IMR-90 (cell line): ENCODE data around the gene PLXDC2. TPM values are rescaled to one million over a fixed set of nuclear protein-coding genes. Genes with fewer than 3 reads are reported as not detected.

Source experiments
- ATAC-seq: fragments of 200-7000 bp; cut with Tn5 transposase; 2 replicates; pipeline ENCODE4 v1.9.1; 2020; ENCODE audit warnings: low read depth, mild to moderate bottlenecking, moderate library complexity
- BruUV-seq: library from RNA; stranded (reverse); fragments of 400-500 nt; replicated peaks from 2 replicates; lab custom pipeline; 2021; lab: Mats Ljungman, UMichigan
- CTCF ChIA-PET: fragments of 300-600 bp; formaldehyde crosslinking; extraction: SDS; loops from one replicate; lab custom pipeline; 2021; ENCODE audit warnings: antibody characterized with exemption; lab: Yijun Ruan, JAX
- POLR2A ChIA-PET: fragments of 300-600 bp; sonication (Branson Sonifier 250); formaldehyde crosslinking; loops from one replicate; lab custom pipeline; 2022; ENCODE audit warnings: antibody characterized with exemption; ENCODE audit not compliant: unreplicated experiment; lab: Charles Lee
- DNase-seq: peaks from one replicate; pipeline ENCODE4 v3.0.0; 2013
- H2AFZ ChIP-seq: replicated peaks from 2 replicates; pipeline ENCODE3; 2013; ENCODE audit warnings: low read length, mild to moderate bottlenecking; ENCODE audit not compliant: poor library complexity
- H2AK5ac ChIP-seq: 2 replicates; pipeline ENCODE4 v1.6.1; 2013; ENCODE audit warnings: low read depth, low read length, inconsistent platforms
- H2AK9ac ChIP-seq: replicated peaks from 2 replicates; pipeline ENCODE3; 2013; ENCODE audit warnings: mild to moderate bottlenecking, low read depth, low read length, moderate library complexity; ENCODE audit not compliant: poor library complexity
- H2BK120ac ChIP-seq: 2 replicates; pipeline ENCODE4 v1.6.1; 2013; ENCODE audit warnings: low read depth, low read length, inconsistent platforms
- H2BK15ac ChIP-seq: 3 replicates; pipeline ENCODE4 v1.6.1; 2013; ENCODE audit warnings: low read depth, low read length, inconsistent platforms
- H2BK20ac ChIP-seq: 2 replicates; pipeline ENCODE4 v1.6.1; 2013; ENCODE audit warnings: low read depth, mild to moderate bottlenecking, inconsistent platforms, low read length, moderate library complexity
- H2BK5ac ChIP-seq: 2 replicates; pipeline ENCODE4 v1.6.1; 2013; ENCODE audit warnings: mild to moderate bottlenecking, low read depth, low read length, inconsistent platforms; ENCODE audit not compliant: poor library complexity, severe bottlenecking
- H3K14ac ChIP-seq: replicated peaks from 2 replicates; pipeline ENCODE4 v1.6.1; 2013; ENCODE audit warnings: low read depth, low read length, inconsistent platforms
- H3K18ac ChIP-seq: 2 replicates; pipeline ENCODE4 v1.6.1; 2013; ENCODE audit warnings: low read depth, low read length, control low read depth
- H3K23ac ChIP-seq: 2 replicates; pipeline ENCODE4 v1.6.1; 2013; ENCODE audit warnings: low read depth, low read length, inconsistent platforms
- H3K27ac ChIP-seq: 2 replicates; pipeline ENCODE4 v1.5.1; 2013; ENCODE audit warnings: mild to moderate bottlenecking, control low read depth, low read length; ENCODE audit not compliant: insufficient read depth
- H3K27me3 ChIP-seq: 2 replicates; pipeline ENCODE4 v1.6.1; 2013; ENCODE audit warnings: low read length; ENCODE audit not compliant: control insufficient read depth, insufficient read depth
- H3K36me3 ChIP-seq: 2 replicates; pipeline ENCODE4 v1.6.1; 2013; ENCODE audit warnings: low read length, mixed read lengths; ENCODE audit not compliant: control insufficient read depth, insufficient read depth
- H3K4ac ChIP-seq: 2 replicates; pipeline ENCODE4 v1.6.1; 2013; ENCODE audit warnings: low read depth, low read length, inconsistent platforms
- H3K4me1 ChIP-seq: 2 replicates; pipeline ENCODE4 v1.6.1; 2013; ENCODE audit warnings: low read length, mixed read lengths; ENCODE audit not compliant: control insufficient read depth, insufficient read depth
- H3K4me2 ChIP-seq: 2 replicates; pipeline ENCODE4 v1.6.1; 2013; ENCODE audit warnings: low read depth, mild to moderate bottlenecking, control low read depth, low read length, moderate library complexity
- H3K4me3 ChIP-seq: 2 replicates; pipeline ENCODE4 v1.5.1; 2013; ENCODE audit warnings: low read depth, mild to moderate bottlenecking, control low read depth, low read length, moderate library complexity; ENCODE audit not compliant: insufficient read depth
- H3K56ac ChIP-seq: 2 replicates; pipeline ENCODE4 v1.6.1; 2013; ENCODE audit warnings: low read length, inconsistent platforms; ENCODE audit not compliant: insufficient read depth; ENCODE audit errors: extremely low read depth
- H3K79me1 ChIP-seq, 2 experiments: 2 replicates each; pipeline ENCODE4 v1.6.1; 2013; ENCODE audit warnings: low read length in 2 of 2, inconsistent platforms in 1 of 2, low read depth in 1 of 2
- H3K9ac ChIP-seq: 2 replicates; pipeline ENCODE4 v1.6.1; 2013; ENCODE audit warnings: low read depth, low read length, control low read depth
- H3K9me1 ChIP-seq: 2 replicates; pipeline ENCODE4 v1.6.1; 2013; ENCODE audit warnings: low read length, inconsistent platforms; ENCODE audit not compliant: insufficient read depth
- H3K9me3 ChIP-seq: 2 replicates; pipeline ENCODE4 v1.6.1; 2013; ENCODE audit warnings: low read length; ENCODE audit not compliant: control insufficient read depth, insufficient read depth
- H4K20me1 ChIP-seq: 2 replicates; pipeline ENCODE4 v1.6.1; 2013; ENCODE audit warnings: low read length, inconsistent platforms; ENCODE audit not compliant: insufficient read depth
- H4K5ac ChIP-seq: 2 replicates; pipeline ENCODE4 v1.6.1; 2013; ENCODE audit warnings: mild to moderate bottlenecking, low read depth, low read length, control low read depth
- H4K8ac ChIP-seq, 2 experiments: 2 replicates each; pipeline ENCODE4 v1.6.1; 2013; ENCODE audit warnings: low read depth in 2 of 2, low read length in 2 of 2, control low read depth in 1 of 2, inconsistent platforms in 1 of 2
- H4K91ac ChIP-seq: 2 replicates; pipeline ENCODE4 v1.6.1; 2013; ENCODE audit warnings: low read depth, low read length, inconsistent platforms; ENCODE audit not compliant: insufficient read depth
- BHLHE40 ChIP-seq: fragments of 150-350 bp; IDR thresholded peaks from 2 replicates; pipeline ENCODE4 v1.6.1; 2016; ENCODE audit warnings: mild to moderate bottlenecking, low read depth, low read length
- CEBPB ChIP-seq: IDR thresholded peaks from 2 replicates; pipeline ENCODE4 v1.6.1; 2012; ENCODE audit warnings: low read depth, low read length, improper control_type of control experiment
- CHD1 ChIP-seq: IDR thresholded peaks from 2 replicates; pipeline ENCODE4 v1.6.1; 2012; ENCODE audit warnings: low read depth, low read length, improper control_type of control experiment
- CTCF ChIP-seq: conservative IDR thresholded peaks from 2 replicates; pipeline ENCODE4 v1.5.1; 2012; ENCODE audit warnings: mild to moderate bottlenecking, low read depth, low read length, improper control_type of control experiment
- ELK1 ChIP-seq: fragments of 150-350 bp; IDR thresholded peaks from 2 replicates; pipeline ENCODE4 v1.6.1; 2016; ENCODE audit warnings: low read depth, mild to moderate bottlenecking, low read length, moderate library complexity, borderline replicate concordance
- FOS ChIP-seq: fragments of 150-350 bp; IDR thresholded peaks from 2 replicates; pipeline ENCODE4 v1.6.1; 2016; ENCODE audit warnings: low read depth, low read length
- MAFK ChIP-seq: IDR thresholded peaks from 2 replicates; pipeline ENCODE4 v1.6.1; 2012; ENCODE audit warnings: low read depth, low read length, improper control_type of control experiment
- MAZ ChIP-seq: IDR thresholded peaks from 2 replicates; pipeline ENCODE4 v1.6.1; 2012; ENCODE audit warnings: low read depth, mild to moderate bottlenecking, low read length, improper control_type of control experiment, moderate library complexity, borderline replicate concordance
- MXI1 ChIP-seq: IDR thresholded peaks from 2 replicates; pipeline ENCODE4 v1.6.1; 2012; ENCODE audit warnings: low read depth, mild to moderate bottlenecking, low read length, moderate library complexity, borderline replicate concordance
- NFE2L2 ChIP-seq: fragments of 150-350 bp; IDR thresholded peaks from 2 replicates; pipeline ENCODE4 v1.6.1; 2016; ENCODE audit warnings: low read depth, mild to moderate bottlenecking, low read length
- POLR2A ChIP-seq: IDR thresholded peaks from 2 replicates; pipeline ENCODE4 v1.6.1; 2012; ENCODE audit warnings: mild to moderate bottlenecking, low read depth, low read length
- RAD21 ChIP-seq: IDR thresholded peaks from 2 replicates; pipeline ENCODE4 v1.6.1; 2012; ENCODE audit warnings: low read length, improper control_type of control experiment
- RCOR1 ChIP-seq: IDR thresholded peaks from 2 replicates; pipeline ENCODE4 v1.6.1; 2012; ENCODE audit warnings: mild to moderate bottlenecking, low read length, improper control_type of control experiment; ENCODE audit not compliant: insufficient replicate concordance
- RFX5 ChIP-seq: IDR thresholded peaks from 2 replicates; pipeline ENCODE4 v1.8.0; 2012; ENCODE audit warnings: low read depth, mild to moderate bottlenecking, low read length, moderate library complexity
- SMC3 ChIP-seq: fragments of 150-350 bp; IDR thresholded peaks from 2 replicates; pipeline ENCODE4 v1.6.1; 2016; ENCODE audit warnings: low read depth, mild to moderate bottlenecking, antibody characterized with exemption, low read length, moderate library complexity
- USF2 ChIP-seq: fragments of 150-350 bp; IDR thresholded peaks from 2 replicates; pipeline ENCODE4 v1.6.1; 2017; ENCODE audit warnings: mild to moderate bottlenecking, antibody characterized with exemption, low read length, low read depth
- WGBS, 2 experiments: methylation state at CpG; one replicate each; pipeline versions ENCODE4 v1.1.5 to v1.1.7; 2013; ENCODE audit warnings: missing lambda C conversion rate in 2 of 2; ENCODE audit not compliant: insufficient read length in 1 of 2; ENCODE audit errors: extremely low coverage in 2 of 2; 5-methylcytosine and 5-hydroxymethylcytosine counted together
- dilution Hi-C: fragments of 300-500 bp; cut with HindIII; formaldehyde crosslinking; loops from one replicate; pipeline ENCODE4 v1.14.3; 2018; ENCODE audit warnings: low sequenced_read_pairs; ENCODE audit not compliant: unreplicated experiment
- in situ Hi-C: fragments of 300-500 bp; cut with MboI; formaldehyde crosslinking; loops from 3 replicates; pipeline ENCODE4 v1.14.3; 2019; ENCODE audit warnings: low sequenced_read_pairs, inconsistent platforms, mixed read lengths
- intact Hi-C: fragments of 100-400 bp; cut with micrococcal nuclease; formaldehyde crosslinking; loops from 2 replicates; pipeline ENCODE4 v1.10.0; 2022
- polyA plus RNA-seq, 3 experiments: library from polyadenylated mRNA; depleted of rRNA; stranded (reverse); fragments of >200 nt; gene quantifications; 2 replicates each; pipeline ENCODE4 v1.2.3, GENCODE V29; 2012; ENCODE audit warnings: low replicate concordance in 1 of 3
- total RNA-seq: library from RNA; depleted of rRNA; stranded (reverse); fragments of >200 nt; gene quantifications from 2 replicates; pipeline ENCODE4 v1.2.3, GENCODE V29; 2012

The PLXDC2 gene
- total and polyA plus RNA-seq, 2 of the 4 experiments (the other 2 are of a cell fraction), result 3.2 to 6.1 TPM

- H3K18ac ChIP-seq, result no peak overlapping the region
- no peaks in the 10 kb centered on the region for H3K79me1 ChIP-seq
- H3K27me3 ChIP-seq, result no peaks in the 10 kb centered on the region
- no peak overlapping the region for H3K9ac ChIP-seq
- dilution Hi-C loops (no loop called here), intact Hi-C loops (no loop called here), in situ Hi-C loops (no loop called here)
- no peak overlapping the region for H3K14ac ChIP-seq
- H3K56ac ChIP-seq, result no peak overlapping the region
- H3K9me1 ChIP-seq, result no peaks in the 10 kb centered on the region
- ATAC-seq (no peak), DNase-seq (no peak)
- no peak overlapping the region for H2BK20ac ChIP-seq
- H3K36me3 ChIP-seq, result no peaks in the 10 kb centered on the region
- no peak overlapping the region for H3K4me3 ChIP-seq
- WGBS, 2 experiments, result no CpG with 5 or more reads among the region's 3 CpGs
- no peak overlapping the region for H3K4me2 ChIP-seq
- no peak overlapping the region for H2AK5ac ChIP-seq
- no peaks in the 10 kb centered on the region for H4K20me1 ChIP-seq
- H2BK120ac ChIP-seq, result no peak overlapping the region
- H2AK9ac ChIP-seq, result no peak overlapping the region
- H2AFZ ChIP-seq, result no peak overlapping the region
- H2BK15ac ChIP-seq, result no peak overlapping the region
- no peak overlapping the region for H4K8ac ChIP-seq
- no peaks in the 10 kb centered on the region for H3K4me1 ChIP-seq
- BruUV-seq, result no TSS peak
- H3K23ac ChIP-seq, result no peak overlapping the region
- ChIA-PET POLR2A (no interaction called here), CTCF (no interaction called here)
- H2BK5ac ChIP-seq, result no peak overlapping the region
- H4K5ac ChIP-seq, result no peak overlapping the region
- no peak overlapping the region for H3K4ac ChIP-seq
- no peak overlapping the region for H4K91ac ChIP-seq
- no peak overlapping the region for H3K27ac ChIP-seq
- TF ChIP-seq CTCF (no peak), MAZ (no peak), CHD1 (no peak), USF2 (no peak), MXI1 (no peak), POLR2A (no peak), ELK1 (no peak), FOS (no peak), NFE2L2 (no peak), MAFK (no peak), RAD21 (no peak), CEBPB (no peak), BHLHE40 (no peak), RCOR1 (no peak), SMC3 (no peak), RFX5 (no peak)
- H3K9me3 ChIP-seq, result no peaks in the 10 kb centered on the region
These were observed 58.0 kb downstream of the PLXDC2 start for GRCh38 chr10:19874190-19874589.
